ENCODE results near the gene EYA2. TPM values are rescaled to one million over a fixed set of nuclear protein-coding genes. Genes with fewer than 3 reads are reported as not detected.
"Not testable (repeated sequence)": the region's sequence is repeated elsewhere in the genome, so short reads cannot be mapped to it uniquely, and the experiment has no call there.

Gene EYA2
- total RNA-seq, 2 experiments from 2014 or later = not detected

DNA sequence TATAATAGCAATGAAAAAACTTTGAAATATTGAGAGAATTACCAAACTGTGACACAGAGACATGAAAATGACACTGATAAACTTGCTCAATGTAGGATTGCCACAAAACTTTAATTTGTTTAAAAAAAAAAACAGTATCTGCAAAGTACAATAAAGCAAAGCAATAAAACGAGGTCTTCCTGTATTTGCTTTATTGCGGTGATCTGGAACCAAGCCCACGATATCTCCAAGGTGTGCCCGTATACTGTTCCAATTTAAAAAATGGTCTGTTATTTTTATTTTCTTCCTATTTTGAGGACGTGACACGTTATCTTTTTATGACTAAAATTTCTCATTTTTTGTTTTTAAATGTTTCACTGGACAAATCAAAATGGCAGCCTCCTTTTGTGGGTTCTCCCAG is 25.5 kb downstream of the EYA2 start:
- intact Hi-C loops (cut with micrococcal nuclease) = no loop called here
- POLR2A ChIA-PET = no interaction called here

DNA sequence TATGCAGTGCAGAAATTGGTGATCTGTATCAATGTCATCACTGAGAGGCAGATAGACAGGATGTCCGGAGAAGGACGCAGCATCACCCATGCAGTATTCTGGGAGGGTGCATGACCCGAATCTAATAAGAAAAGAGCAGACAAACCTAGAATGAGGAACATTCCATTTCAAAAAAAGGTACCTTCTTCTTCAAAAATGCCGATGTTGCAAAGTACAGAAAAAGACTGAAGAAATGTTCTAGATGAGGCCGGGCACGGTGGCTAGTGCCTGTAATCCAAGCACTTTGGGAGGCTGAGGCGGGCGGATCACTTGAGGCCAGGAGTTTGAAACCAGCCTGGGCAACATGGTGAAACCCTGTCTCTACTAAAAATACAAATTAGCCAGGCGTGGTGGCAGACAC is 28.2 kb downstream of the EYA2 start:
- H3K27ac Mint-ChIP-seq; H3K36me3 Mint-ChIP-seq (ENCODE audit: low read depth); POLR2A ChIA-PET; H3K9me3 Mint-ChIP-seq; H3K4me1 Mint-ChIP-seq (ENCODE audit: low read depth); H3K4me3 Mint-ChIP-seq; DNase-seq; ATAC-seq; intact Hi-C loops (cut with micrococcal nuclease); H3K27me3 Mint-ChIP-seq; CTCF ChIA-PET: not testable (repeated sequence)

More for the DNA sequence above, 25.5 kb downstream of the EYA2 start:
- Mint-ChIP-seq H3K36me3 (ENCODE audit: low read depth) (no peaks in the 10 kb centered on the region), H3K4me1 (ENCODE audit: low read depth) (no peaks in the 10 kb centered on the region), H3K27ac (no peak overlapping the region), H3K27me3 (peaks cover 12% of the 10 kb centered on the region), H3K9me3 (no peaks in the 10 kb centered on the region), H3K4me3 (no peak overlapping the region)
- no peak for ATAC-seq
- CTCF ChIA-PET = no interaction called here
- no peak for DNase-seq
- TF ChIP-seq, protein P1, sequence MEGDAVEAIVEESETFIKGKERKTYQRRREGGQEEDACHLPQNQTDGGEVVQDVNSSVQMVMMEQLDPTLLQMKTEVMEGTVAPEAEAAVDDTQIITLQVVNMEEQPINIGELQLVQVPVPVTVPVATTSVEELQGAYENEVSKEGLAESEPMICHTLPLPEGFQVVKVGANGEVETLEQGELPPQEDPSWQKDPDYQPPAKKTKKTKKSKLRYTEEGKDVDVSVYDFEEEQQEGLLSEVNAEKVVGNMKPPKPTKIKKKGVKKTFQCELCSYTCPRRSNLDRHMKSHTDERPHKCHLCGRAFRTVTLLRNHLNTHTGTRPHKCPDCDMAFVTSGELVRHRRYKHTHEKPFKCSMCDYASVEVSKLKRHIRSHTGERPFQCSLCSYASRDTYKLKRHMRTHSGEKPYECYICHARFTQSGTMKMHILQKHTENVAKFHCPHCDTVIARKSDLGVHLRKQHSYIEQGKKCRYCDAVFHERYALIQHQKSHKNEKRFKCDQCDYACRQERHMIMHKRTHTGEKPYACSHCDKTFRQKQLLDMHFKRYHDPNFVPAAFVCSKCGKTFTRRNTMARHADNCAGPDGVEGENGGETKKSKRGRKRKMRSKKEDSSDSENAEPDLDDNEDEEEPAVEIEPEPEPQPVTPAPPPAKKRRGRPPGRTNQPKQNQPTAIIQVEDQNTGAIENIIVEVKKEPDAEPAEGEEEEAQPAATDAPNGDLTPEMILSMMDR (IDR thresholded peaks at IDR 0.05) = no peak

DNA sequence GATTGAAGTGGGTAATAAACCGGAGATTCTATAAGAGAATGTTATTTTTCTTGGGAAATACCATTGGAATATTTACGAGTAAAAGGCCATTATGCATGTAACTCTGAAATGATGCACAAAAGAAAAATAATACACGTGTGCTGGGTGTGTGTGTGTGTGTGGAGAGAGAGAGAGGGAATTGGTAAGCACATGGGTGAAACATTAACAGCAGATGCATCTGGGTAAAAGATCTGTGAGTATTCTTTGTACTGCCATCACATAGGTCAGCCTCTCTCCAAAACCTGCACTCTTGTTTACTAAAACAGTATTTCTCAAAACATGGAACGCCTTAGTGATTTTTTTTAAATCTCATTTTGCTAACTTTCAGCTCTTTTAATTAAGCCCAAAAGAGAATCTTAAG is 28.9 kb downstream of the EYA2 start:
- no peak for DNase-seq
- no peaks in the 10 kb centered on the region for H3K4me1 Mint-ChIP-seq (ENCODE audit: low read depth)
- H3K36me3 Mint-ChIP-seq (ENCODE audit: low read depth) = no peaks in the 10 kb centered on the region
- peaks cover 8% of the 10 kb centered on the region for H3K27me3 Mint-ChIP-seq
- no peaks in the 10 kb centered on the region for H3K9me3 Mint-ChIP-seq
- ChIA-PET POLR2A (no interaction called here), CTCF (no interaction called here)
- H3K4me3 Mint-ChIP-seq = no peak overlapping the region
- H3K27ac Mint-ChIP-seq = no peak overlapping the region
- TF ChIP-seq, protein P1 (IDR thresholded peaks at IDR 0.05) = no peak
- intact Hi-C loops (cut with micrococcal nuclease) = no loop called here
- no peak for ATAC-seq

DNA sequence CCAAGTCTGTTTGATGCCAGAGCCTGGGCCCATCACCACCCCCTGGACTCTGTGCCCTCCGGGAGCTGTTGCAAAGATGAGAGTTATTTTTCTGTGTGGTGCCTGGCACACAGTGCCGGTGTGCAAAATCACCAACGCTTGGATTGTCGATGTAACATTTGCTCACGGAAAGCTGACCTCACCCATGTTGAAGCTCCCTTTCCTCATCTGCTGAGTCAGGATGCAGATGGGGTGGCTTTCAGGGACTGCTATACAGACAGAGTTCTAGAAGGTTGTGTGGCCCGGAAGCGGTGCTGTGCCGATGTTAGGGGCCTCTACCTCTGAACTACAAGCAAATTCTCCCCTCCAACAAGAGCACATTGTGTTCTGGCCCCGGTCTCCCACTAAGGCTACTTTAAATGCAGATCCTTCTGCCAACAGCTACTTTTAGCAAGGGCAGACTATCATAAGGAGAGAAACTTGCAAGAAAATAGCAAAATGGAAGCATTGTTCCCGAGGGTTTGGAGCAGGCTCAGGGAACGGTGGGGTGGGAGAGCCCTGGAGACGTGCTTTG is 34.0 kb downstream of the EYA2 start:
- Mint-ChIP-seq H3K36me3 (ENCODE audit: low read depth) (no peaks in the 10 kb centered on the region), H3K9me3 (no peaks in the 10 kb centered on the region), H3K4me3 (no peak overlapping the region), H3K4me1 (ENCODE audit: low read depth) (no peaks in the 10 kb centered on the region), H3K27me3 (peaks cover 6% of the 10 kb centered on the region), H3K27ac (no peak overlapping the region)
- DNase-seq (no peak), ATAC-seq (no peak)
- ChIA-PET CTCF (no interaction called here), POLR2A (no interaction called here)
- intact Hi-C loops (cut with micrococcal nuclease) = no loop called here
- TF ChIP-seq, protein P1 (IDR thresholded peaks at IDR 0.05) = no peak

DNA sequence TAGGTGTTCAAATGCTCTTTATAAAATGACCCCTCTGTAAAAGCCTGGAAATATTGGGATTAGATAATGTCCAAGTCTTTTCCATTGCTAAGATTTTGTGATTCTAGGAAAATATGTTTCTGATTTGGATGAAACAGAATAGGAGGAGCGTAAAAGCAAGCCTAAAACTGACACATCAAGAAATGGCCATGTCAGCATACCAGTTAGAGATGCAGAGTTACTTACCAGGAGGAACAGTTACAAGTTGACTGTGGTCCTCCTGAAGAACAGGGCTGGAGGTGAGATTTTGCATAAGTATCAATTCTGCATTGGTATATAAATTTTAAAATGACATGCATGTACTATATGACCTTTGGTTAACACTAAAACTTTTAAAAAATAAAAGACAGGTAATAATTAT is 35.3 kb downstream of the EYA2 start:
- no peak overlapping the region for H3K27ac Mint-ChIP-seq
- H3K36me3 Mint-ChIP-seq (ENCODE audit: low read depth) = no peaks in the 10 kb centered on the region
- no peak for DNase-seq
- H3K9me3 Mint-ChIP-seq = no peaks in the 10 kb centered on the region
- H3K4me1 Mint-ChIP-seq (ENCODE audit: low read depth) = no peaks in the 10 kb centered on the region
- H3K4me3 Mint-ChIP-seq = no peak overlapping the region
- ChIA-PET CTCF (no interaction called here), POLR2A (no interaction called here)
- intact Hi-C loops (cut with micrococcal nuclease) = no loop called here
- ATAC-seq = no peak
- peaks cover 9% of the 10 kb centered on the region for H3K27me3 Mint-ChIP-seq
- TF ChIP-seq, protein P1 (IDR thresholded peaks at IDR 0.05) = no peak
